M059J (cell line): ENCODE data around the gene LHFPL3. TPM values are rescaled to one million over a fixed set of nuclear protein-coding genes. Genes with fewer than 3 reads are reported as not detected.
"Not testable (repeated sequence)": the region's sequence is repeated elsewhere in the genome, so short reads cannot be mapped to it uniquely, and the experiment has no call there.

ENCODE experiments used
- DNase-seq: peaks from one replicate; pipeline ENCODE4 v3.0.0-alpha.2; 2012; ENCODE audit warnings: low read depth
- total RNA-seq: library from RNA; depleted of rRNA; stranded (reverse); fragments of >200 nt; shearing (Covaris generic); gene quantifications from 2 replicates; pipeline ENCODE4 v1.2.3, GENCODE V29; 2014

The LHFPL3 gene
- total RNA-seq, 1 experiment from 2014 or later = not detected

DNA sequence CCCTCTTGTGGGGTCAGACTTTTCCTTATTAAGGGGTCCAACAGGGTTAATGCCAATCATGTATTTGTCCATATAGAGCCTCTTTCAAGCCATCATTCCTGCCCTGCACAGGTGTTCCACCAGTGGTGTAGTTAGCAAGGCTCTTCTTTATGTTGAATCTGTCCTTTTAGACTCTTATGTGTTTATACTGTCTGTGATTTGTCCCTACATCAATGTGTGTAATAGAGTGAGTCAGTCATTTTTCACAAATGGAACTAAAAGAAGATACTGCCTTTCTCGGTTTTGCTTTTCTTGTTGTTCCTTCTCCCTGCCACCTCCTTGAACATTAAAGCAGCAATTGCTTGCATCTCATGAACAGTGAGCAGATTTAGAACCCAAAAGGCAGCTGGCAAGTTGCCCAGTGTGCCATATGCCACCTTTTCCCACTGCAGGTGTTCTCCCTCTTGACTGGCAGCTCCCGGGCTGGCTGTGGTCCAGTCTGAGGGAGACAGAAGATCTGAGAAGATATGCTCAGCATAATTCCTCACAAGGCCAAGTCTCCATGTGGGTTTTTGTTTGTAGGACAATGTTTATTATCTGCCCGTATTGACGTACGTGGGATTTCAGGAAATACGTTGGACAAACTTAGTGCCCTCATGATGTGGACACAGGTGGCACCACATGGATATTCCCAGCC lies 154.1 kb downstream of the LHFPL3 start:
- DNase-seq = no peak

DNA sequence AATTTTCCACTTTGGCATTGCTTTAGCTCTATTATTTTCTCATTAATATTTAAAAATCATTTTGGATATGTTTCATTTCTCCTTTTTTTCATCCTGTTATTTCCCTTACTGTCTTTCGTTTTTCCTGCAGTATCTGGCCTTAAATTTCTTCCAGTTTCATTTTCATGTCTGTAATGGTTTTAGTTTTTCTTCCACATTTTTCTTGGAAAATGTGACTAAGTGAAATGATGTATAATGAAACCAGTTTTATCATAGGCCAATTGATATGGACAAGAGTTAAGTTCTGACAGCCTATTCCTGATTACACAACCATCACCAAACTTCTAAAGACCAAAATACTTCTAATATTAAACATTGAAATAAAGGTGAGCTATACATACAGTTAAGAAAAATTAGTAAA lies 158.5 kb downstream of the LHFPL3 start:
- no peak for DNase-seq

DNA sequence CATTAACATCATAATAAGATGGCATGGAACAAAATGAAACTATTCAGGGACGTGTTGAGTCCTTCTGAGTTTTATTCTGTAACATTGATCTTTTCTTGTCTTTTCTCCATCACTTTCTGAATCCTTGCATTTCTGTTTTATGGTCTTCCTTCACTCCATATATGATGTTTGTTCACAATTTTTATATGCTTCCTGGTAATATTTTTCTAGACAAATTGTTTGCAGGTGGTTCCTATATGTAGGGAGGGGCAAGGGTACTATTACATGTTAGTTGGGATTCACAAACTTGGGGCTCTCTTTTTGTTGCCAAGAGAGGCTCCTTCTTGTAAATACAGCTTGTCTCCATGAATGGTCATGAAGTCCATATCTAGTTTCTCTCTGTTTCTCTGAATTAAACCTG lies 159.2 kb downstream of the LHFPL3 start:
- no peak for DNase-seq

DNA sequence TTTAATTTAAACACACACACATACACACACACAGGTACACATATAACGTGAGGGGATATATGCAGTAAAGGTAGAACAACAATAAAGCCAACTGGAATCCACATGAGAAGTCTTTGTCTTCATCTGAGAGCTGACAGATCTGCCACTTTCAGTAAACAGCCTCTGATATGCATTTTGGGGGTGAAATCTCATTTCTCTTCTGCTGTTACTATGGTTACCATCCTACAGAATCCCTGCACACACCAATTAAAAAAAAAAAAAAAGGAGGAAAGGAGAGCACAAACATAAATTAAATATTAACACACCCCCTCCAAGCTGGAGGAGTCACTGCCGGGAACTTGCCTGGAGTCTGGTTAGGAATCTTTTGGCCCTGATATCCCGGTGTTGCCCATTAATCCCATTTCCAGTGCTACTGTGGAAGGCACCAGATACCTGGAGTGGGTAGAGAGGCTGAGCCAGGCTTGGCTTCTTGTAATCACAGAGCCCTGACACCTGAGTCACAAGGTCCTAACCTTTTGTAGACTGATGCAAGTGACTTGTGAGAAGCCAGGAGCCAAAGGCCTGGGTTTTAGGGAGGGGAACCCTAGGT lies 169.1 kb downstream of the LHFPL3 start:
- DNase-seq = no peak

DNA sequence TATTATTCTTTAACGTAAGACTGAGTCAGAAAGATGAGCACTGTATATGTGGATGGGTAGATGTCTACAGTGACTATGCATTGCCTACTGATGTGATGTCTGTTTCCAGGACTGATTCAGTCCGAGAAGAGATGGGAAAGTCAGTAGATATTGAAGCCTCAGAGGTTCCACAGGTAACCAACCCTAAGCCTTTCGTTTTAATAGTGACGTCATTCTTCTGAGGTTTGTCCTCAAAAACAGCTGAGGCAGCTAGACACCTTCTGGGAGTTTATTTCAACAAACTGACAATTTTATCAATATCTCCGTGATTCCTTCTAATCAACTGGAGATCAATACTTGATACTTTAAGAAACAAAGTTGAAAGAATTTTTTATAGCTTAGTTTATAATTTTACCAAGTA lies 171.6 kb downstream of the LHFPL3 start:
- no peak for DNase-seq

DNA sequence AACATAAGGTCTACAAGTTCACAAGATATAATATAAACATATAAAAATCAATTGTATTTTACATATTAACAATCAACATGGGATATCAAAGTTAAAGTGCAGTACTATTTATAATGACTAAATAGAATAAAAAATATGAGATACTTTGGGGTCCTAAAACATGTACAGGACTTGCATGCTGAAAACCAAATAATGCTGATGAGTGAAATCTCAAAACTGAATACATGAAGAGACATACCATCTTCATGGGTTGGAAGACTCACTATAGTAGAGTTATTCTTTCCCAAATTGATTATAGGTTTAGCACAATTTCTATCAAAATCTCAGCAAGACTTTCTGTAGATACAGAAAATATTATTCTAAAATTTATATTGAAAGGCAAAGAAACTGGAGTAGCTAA lies 181.5 kb downstream of the LHFPL3 start:
- DNase-seq = no peak

DNA sequence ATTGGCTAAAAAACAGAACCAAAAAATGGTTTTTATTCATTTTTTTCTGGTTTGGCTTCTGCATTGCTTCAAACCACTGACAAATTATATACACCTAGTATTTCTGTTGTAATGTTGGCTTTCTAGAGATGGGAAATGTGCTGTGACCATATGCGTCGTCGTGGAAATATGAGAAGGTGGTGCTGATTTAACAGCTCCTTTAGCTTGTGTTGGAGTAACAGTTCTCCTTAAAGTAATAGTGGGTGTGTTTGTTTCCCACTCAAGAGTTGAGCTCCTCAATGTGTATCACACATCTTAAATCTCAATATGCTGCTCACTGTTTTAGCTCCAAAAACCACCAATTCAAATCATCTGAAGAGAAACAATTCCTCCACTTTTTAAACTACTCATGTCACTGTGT lies 196.4 kb downstream of the LHFPL3 start:
- no peak for DNase-seq

DNA sequence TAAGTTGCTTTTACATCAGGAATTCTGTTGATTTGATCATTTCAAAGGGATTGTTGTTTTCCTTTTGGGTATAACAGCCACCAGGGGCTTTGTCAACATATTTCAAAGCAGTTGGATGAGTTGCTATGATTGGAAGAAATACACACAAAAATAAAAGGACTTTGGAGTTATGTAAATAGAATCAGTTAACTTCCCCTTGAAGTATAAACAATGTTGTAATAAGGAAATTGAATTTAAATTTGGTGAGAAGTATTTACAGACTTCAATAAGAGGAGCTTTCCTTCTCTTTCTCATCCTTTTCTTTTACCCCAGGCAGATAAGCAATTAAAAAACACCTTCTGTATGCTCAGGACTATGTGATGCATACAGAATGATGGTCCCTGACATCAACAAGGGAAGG lies 199.7 kb downstream of the LHFPL3 start:
- no peak for DNase-seq

DNA sequence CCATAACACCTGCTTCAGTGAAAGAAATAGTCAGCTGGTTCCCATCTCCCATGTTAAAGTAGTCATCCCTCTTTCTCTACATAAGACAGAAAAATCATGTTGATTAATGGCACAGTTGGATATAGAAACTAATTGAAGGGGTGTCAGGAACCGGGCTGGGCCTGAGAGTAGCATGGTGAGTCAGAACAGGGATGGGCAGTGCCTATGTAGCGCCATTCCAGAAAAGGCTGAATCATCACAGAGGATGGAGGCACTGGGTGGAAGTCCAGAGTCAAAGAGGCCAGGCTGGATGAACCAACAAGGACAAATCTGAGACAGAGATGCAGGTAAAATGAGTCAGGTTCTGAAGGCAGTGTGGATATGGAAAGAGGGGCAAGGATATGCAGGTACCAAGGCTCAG lies 201.2 kb downstream of the LHFPL3 start:
- DNase-seq = peak; percentile 8

DNA sequence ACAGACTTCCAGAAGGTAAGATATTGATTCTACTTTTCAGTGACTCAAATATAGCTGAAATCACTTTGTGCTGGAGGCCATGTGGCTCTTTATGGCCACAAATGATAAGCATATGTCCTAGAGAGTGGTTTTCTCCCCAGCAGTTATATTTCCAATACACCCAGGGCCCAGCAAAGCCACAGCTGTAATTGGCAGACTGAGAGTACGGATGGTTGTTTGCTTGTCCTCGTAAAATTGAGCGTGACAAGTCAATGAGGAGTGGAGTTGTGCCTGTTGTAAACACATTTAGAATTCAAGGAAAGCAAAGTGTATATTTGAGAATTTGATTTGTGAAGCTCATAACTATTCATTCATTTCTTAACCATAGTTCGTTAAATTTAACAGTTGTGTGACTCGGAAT lies 201.8 kb downstream of the LHFPL3 start:
- DNase-seq = no peak

DNA sequence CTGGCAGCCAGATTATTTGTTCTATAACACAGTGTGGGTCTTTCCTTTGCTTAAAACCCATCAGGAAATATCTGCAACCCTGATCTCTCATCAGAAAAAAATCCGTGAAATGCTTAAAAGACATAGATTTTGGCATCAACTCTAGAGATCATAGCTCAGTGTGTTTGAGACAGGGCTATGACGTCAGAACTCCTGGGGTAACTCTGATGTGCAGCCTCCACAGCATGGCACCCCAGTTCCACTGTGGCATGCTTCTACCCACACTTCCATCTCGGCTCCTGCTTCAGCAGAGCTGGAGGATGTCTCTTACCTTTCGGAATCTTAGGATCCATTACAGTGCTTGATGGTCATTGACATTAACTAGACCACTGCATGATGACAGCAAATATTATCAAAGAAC lies 205.7 kb downstream of the LHFPL3 start:
- DNase-seq = no peak

DNA sequence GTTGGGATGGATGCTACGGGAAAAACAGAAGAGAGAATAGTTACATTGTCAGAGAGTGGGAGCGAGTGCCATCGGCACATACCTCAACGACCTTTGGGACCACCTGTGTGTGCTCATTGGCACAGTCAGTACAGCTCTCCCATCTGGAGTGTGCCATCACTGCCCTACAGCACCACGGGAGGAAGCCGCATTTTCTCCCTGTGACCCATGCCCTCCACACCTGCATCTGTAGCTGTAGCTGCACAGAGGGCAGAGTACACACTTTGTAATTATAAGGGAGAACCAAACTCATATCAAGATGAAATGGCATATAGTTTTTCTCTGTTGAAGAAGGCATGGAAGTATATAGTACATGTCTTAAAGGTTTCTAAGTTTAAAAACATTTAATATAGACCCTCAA lies 207.4 kb downstream of the LHFPL3 start:
- DNase-seq = no peak

DNA sequence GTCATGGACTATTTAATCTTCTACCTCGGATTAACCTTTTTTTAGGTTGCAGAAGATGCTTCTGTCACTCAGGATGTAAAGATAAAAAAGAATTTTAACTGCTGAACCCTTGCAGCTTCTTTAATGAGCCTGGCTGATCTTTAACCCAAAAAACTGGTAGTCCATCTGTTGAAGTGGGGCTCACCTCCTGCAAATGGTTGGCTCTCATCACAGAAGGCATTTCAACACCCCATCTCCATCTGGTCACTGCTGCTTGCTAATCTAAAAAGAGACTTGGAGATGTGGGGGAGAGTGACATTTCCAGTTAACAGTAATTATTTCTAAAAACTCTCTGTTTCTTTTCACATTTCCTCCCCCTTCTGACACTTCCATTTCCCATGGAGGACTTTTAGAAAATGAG lies 208.6 kb downstream of the LHFPL3 start:
- no peak for DNase-seq

DNA sequence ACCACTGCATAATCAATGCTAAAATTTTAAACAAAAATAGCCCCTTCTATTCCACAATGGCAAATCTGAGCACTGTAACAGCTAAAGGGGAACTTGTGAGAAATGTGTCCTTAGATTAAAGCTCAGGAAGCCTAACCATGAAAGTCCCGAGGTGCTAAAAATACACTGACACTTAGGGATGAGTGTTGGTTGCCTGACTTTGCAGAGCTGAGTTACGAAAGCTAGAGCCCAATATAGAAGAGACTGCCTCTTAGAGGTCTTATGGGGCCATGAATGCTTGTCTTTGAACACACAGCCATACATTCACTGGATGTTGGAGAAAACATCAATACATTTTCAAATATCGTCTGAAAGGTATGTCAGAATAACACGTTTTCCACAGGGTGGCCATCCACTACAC lies 209.7 kb downstream of the LHFPL3 start:
- DNase-seq = no peak

DNA sequence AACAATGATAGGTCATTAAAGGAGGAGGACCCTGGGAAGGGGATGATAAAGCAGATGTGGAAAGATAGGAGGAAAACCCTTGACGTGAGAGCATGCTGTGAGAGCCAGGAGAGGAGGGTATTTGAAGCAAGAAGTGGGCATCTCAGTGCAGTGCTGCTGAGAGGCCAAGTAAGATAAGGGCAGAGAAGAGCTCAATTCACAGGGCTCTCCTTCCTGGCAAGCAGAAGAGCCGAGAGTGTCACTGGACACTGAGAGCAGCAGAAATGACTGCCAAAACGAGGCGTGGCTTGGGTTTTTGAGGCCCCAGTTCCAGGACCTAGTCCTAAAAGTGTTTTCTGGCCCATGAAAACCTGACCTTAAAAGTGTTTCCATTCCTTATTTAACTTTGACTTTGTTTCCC lies 213.5 kb downstream of the LHFPL3 start:
- DNase-seq = no peak

DNA sequence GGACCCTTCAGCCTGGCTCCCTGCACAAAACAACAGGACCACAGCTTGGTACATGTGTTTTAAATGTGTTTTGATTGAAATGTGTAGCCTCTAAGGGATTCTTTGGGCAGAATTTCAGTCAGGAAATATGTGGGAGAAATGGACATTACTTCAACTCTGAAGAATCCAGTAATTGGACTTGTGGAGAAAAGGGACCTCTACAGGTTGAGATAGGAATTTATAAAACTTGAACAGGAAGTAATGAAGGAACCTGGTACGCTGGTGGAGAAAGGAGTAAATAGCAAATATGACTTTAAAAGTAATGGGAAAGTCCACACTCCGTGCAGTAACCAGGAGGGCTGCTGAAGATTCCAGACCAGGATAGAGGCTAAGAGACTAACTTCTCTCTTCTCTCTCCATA lies 220.5 kb downstream of the LHFPL3 start:
- DNase-seq = no peak

DNA sequence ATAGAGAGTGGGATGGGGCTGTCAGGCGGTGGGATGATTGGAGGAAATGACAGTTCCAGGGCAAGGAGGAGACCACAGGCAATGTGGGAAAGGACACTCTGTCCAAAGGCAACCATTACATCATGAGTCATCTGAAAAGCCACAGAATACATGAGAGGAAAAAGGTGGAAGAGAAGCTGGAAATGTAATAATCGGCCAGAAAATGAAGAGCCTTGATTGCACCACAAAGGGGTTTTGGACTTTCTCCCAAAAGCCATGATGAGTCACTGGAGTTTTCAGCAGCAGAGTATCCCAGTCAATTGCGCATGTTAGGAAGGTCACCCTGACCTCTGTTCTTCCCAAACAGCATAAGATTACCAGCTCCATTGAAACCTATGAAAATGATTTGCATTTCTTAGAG lies 222.0 kb downstream of the LHFPL3 start:
- peak; percentile 25 for DNase-seq

DNA sequence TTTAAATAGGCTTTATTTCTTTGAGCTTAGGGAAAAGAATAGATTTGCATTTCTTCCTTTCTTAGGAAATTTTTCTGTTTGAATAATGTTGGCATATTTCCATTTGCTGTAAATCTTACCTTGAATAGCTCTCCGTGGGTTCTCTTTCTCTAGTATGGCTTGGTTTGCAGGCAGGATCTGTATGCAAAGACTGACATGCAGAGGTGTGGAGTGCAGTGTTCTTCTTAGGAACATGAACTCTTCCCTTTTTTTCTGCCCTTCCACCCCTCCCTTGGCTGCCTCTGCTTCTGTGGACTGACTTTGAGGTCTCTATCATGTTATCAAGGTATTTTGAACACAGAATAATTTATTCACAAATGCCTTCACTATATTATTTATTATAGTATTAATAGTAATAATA lies 222.8 kb downstream of the LHFPL3 start:
- DNase-seq = no peak

DNA sequence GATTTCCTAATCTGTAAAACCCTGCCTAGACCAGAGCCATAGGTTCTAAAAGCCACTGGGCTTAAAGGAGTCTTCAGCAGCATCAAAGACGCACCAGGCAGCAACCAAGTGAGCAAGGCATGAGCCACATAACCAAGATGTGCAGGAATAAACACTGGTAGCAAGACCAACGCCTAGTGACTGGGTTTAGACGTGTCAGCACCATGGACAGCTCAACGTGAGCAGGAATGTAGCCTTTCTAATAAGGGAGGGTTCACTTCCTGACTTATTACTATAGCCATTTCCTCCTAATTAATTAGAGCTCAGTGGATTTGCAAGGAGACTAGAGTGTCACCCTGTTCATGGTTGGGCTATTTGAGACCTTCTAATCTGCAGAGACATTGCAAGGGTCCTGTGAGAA lies 223.7 kb downstream of the LHFPL3 start:
- peak; percentile 38 for DNase-seq

DNA sequence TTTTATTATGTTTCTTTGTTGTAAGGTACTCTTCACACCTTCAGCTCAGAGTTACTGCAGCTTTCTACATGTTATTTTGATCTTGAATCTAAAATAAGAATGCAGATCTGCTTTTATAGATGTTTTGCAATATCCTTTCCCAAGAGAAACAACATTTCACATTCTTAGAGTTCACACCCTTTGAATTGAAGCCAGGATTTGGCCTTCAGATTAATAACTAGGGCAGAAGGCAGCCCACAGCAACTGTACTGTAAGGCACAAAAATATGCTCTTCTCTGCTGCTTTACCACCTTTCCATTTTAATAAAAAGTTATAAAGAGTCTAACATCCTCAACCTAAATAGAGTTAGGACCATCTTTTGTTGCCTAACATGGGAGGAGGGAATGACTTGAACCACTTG lies 224.7 kb downstream of the LHFPL3 start:
- DNase-seq = no peak

DNA sequence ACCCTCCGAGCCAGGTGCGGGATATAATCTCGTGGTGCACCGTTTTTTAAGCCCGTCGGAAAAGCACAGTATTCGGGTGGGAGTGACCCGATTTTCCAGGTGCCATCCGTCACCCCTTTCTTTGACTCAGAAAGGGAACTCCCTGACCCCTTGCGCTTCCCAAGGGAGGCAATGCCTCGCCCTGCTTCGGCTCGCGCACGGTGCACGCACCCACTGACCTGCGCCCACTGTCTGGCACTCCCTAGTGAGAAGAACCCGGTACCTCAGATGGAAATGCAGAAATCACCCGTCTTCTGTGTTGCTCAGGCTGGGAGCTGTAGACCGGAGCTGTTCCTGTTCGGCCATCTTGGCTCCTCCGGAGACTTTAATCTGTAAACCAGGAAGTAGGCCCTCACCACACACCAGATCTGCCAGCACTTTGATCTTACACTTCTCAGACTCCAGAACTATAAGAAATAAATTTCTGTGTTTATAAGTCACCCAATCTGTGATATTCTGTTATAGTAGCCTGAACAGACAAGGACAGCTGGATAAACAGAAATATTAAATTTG lies 235.0 kb downstream of the LHFPL3 start:
- DNase-seq = not testable (repeated sequence)

DNA sequence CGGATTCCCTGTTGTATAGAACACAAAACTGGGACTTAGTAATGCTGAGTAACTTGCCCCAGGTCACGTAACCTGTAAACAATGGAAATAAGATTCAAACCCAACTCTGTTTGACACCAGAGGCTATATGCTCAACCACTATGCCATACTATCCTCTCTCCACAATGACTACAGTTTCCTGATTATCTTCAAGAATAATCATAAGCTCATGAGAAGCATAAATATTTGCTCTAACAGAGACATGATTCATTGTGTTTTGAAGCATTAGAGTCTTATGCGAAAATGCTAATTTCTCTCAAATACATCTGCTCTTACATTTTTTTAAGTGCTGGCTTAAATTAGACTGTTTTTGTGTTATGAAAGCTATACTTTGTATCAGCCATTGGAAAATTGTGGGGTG lies 241.3 kb downstream of the LHFPL3 start:
- DNase-seq = no peak

DNA sequence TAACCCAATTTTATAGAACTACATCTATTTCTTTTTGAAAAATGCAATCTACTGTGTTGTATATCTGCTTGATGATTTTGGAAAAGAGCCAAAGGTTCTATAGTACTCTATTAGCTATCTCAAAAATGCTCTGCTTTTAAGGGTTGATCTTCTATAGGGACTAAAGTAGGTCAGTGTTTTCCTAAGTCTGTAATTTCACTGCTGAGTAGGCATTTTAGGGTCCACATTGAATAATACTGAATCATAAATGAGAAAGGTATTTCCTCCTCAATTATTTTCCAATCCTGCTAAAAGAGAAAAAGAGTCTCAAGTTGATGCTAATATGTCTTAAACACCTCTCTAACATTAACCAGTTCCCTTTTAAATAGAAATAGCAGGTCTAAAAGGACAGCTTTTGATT lies 244.2 kb downstream of the LHFPL3 start:
- no peak for DNase-seq

DNA sequence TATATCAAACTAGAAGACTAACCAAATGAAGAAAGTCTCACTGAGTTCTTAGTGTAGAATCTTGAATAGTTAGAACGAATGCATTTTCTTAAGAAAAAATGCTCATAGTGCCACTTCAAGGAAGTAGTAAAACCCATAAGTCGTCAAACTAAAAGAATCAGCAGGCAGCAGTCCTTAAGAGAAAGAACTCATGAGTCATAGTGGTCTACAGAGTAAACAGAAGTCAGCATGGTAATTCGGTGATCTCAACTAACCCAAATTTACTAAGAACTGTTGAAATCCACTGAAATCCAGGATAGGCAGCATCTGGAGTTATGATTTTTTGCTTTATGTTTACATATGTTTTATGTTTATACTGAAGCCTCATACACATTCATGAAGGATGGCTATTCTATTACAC lies 256.2 kb downstream of the LHFPL3 start:
- peak; percentile 19 for DNase-seq
